Lower leg skin (tissue), 4 donors: Measurements from ENCODE around the gene ZNF239. TPM values are rescaled to one million over a fixed set of nuclear protein-coding genes. Genes with fewer than 3 reads are reported as not detected.

ENCODE experiments used
- total RNA-seq, 4 donors: library from RNA; depleted of rRNA; stranded (reverse); fragments of >200 nt; gene quantifications; one replicate each; pipeline ENCODE4 v1.1.0, GENCODE V29; 2016

Gene ZNF239
- total RNA-seq, 4 donors from 2014 or later: 0.23 to 1.1 (median 0.72) TPM

Other genes with a start within 250 kb of the ZNF239 start
- not detected for gene FXYD4, start 203.0 kb downstream of the ZNF239 start, total RNA-seq
- gene HNRNPF, start 165.4 kb downstream of the ZNF239 start, total RNA-seq: 100 to 1,000 TPM; 227 to 254 (median 232) TPM
- 1 to 10 TPM; 2.9 to 7.2 (median 3.7) TPM for gene ZNF487, start 137.5 kb downstream of the ZNF239 start, total RNA-seq
- gene ZNF485, start 31.8 kb upstream of the ZNF239 start, total RNA-seq: 1 to 10 TPM; 2.4 to 7.9 (median 4.7) TPM
- 10 to 100 TPM; 27.3 to 36.8 (median 33.4) TPM for gene ZNF32, start 74.3 kb upstream of the ZNF239 start, total RNA-seq